Measurements from ENCODE around the gene LGR6. TPM values are rescaled to one million over a fixed set of nuclear protein-coding genes. Genes with fewer than 3 reads are reported as not detected.

The LGR6 gene
- total RNA-seq, 1 experiment from 2014 or later = 0.26 TPM

- H2AFZ ChIP-seq (ENCODE audit: low read length) = no peak overlapping the region
- no peak overlapping the region for H3K4me3 ChIP-seq (ENCODE audit: low read length)
- TF ChIP-seq CTCF (conservative IDR thresholded peaks at IDR 0.05; ENCODE audit: low read depth, low read length) (no peak), EZH2phosphoT487 (IDR thresholded peaks at IDR 0.05; ENCODE audit: borderline replicate concordance, low read length) (no peak), EZH2 (IDR thresholded peaks at IDR 0.05; ENCODE audit: low read length, unreplicated experiment) (no peak)
- H3K4me2 ChIP-seq (ENCODE audit: low read length) = peak overlapping the region; percentile 66
- H3K9me3 ChIP-seq (ENCODE audit: low read length) = no peaks in the 10 kb centered on the region
- H3K36me3 ChIP-seq (ENCODE audit: low read depth, low read length) = no peaks in the 10 kb centered on the region
- ChIA-PET CTCF (interaction anchor here (1.0 kb wide), 1 partner anchor 97 kb away, joined by 5 read pairs; no protein-coding TSS in a partner anchor), POLR2A (ENCODE audit: unreplicated experiment) (no interaction called here)
- no peaks in the 10 kb centered on the region for H3K79me2 ChIP-seq (ENCODE audit: low read length)
- H3K27me3 ChIP-seq (ENCODE audit: low read length) = no peaks in the 10 kb centered on the region
- H3K9ac ChIP-seq (ENCODE audit: low read length) = no peak overlapping the region
- intact Hi-C loops (cut with micrococcal nuclease) = no loop called here
- no peaks in the 10 kb centered on the region for H3F3A ChIP-seq (ENCODE audit: low read length, unreplicated experiment)
- peak overlapping the region; percentile 31; the same call in 1 of the 2 replicates for H3K27ac ChIP-seq (ENCODE audit: low read length)
- peaks cover 62% of the 10 kb centered on the region for H3K4me1 ChIP-seq (ENCODE audit: insufficient read depth, low read length)
- DNase-seq = no peak
- H3K9me2 ChIP-seq (replicated peaks; ENCODE audit: low read length) = no peaks in the 10 kb centered on the region
- no peak for ATAC-seq
- H4K20me1 ChIP-seq (ENCODE audit: low read length) = no peaks in the 10 kb centered on the region
- BruUV-seq (replicated peaks) = no TSS peak
Observed at GRCh38 chr1:202285908-202286307, 92.3 kb downstream of the LGR6 start.

GRCh38 chr1:202286622-202287097 lies 93.1 kb downstream of the LGR6 start:
- CTCF ChIA-PET = interaction anchor here (1.0 kb wide), 1 partner anchor 97 kb away, joined by 5 read pairs; no protein-coding TSS in a partner anchor
- Histone ChIP-seq H3K27me3 (ENCODE audit: low read length) (no peaks in the 10 kb centered on the region), H3K27ac (ENCODE audit: low read length) (peak overlapping the region; percentile 31; the same call in 1 of the 2 replicates)

More at GRCh38 chr1:202286622-202287097, 93.1 kb downstream of the LGR6 start:
- intact Hi-C loops (cut with micrococcal nuclease) = no loop called here
- H3K9ac ChIP-seq (ENCODE audit: low read length) = no peak overlapping the region
- ATAC-seq (peak; percentile 30), DNase-seq (peak; percentile 68)
- no peaks in the 10 kb centered on the region for H3K79me2 ChIP-seq (ENCODE audit: low read length)
- H4K20me1 ChIP-seq (ENCODE audit: low read length) = no peaks in the 10 kb centered on the region
- TF ChIP-seq EZH2phosphoT487 (IDR thresholded peaks at IDR 0.05; ENCODE audit: borderline replicate concordance, low read length) (no peak), EZH2 (IDR thresholded peaks at IDR 0.05; ENCODE audit: low read length, unreplicated experiment) (no peak), CTCF (conservative IDR thresholded peaks at IDR 0.05; ENCODE audit: low read depth, low read length) (peak; percentile 23; the same call in 1 of the 2 replicates)
- no TSS peak for BruUV-seq (replicated peaks)
- no peaks in the 10 kb centered on the region for H3K9me2 ChIP-seq (replicated peaks; ENCODE audit: low read length)
- no peak overlapping the region for H2AFZ ChIP-seq (ENCODE audit: low read length)
- POLR2A ChIA-PET (ENCODE audit: unreplicated experiment) = interaction anchor here (0.6 kb wide), 1 partner anchor 80 kb away, joined by 6 read pairs; no protein-coding TSS in a partner anchor
- H3F3A ChIP-seq (ENCODE audit: low read length, unreplicated experiment) = no peaks in the 10 kb centered on the region
- no peak overlapping the region for H3K4me3 ChIP-seq (ENCODE audit: low read length)
- H3K4me1 ChIP-seq (ENCODE audit: insufficient read depth, low read length) = peaks cover 59% of the 10 kb centered on the region
- no peaks in the 10 kb centered on the region for H3K9me3 ChIP-seq (ENCODE audit: low read length)
- H3K36me3 ChIP-seq (ENCODE audit: low read depth, low read length) = no peaks in the 10 kb centered on the region
- peak overlapping the region; percentile 66 for H3K4me2 ChIP-seq (ENCODE audit: low read length)

Measured in PC-3 (cell line).